Right lobe of liver (tissue), 6 donors: ENCODE measurements around the gene HDGFL3. TPM values are rescaled to one million over a fixed set of nuclear protein-coding genes. Genes with fewer than 3 reads are reported as not detected.

Source experiments
- ATAC-seq, 4 donors: fragments of 200-7000 bp; cut with Tn5 transposase; one replicate each; pipeline ENCODE4 v1.9.1; 2020; ENCODE audit warnings: mild to moderate bottlenecking in 4 of 4, moderate library complexity in 4 of 4
- DNase-seq, 3 donors: peaks; one replicate each; pipeline ENCODE4 v3.0.0-alpha.2; 2020
- H3K27ac ChIP-seq, 3 donors: fragments of 200-600 bp; one replicate each; pipeline ENCODE4 v1.8.0; 2022
- H3K27me3 ChIP-seq, 2 donors: fragments of 200-600 bp; one replicate each; pipeline ENCODE4 v1.8.0; 2022
- H3K36me3 ChIP-seq, 4 donors: fragments of 200-600 bp; sonication (generic) in 1 of 4; one replicate each; pipeline versions ENCODE4 v1.5.1 to v1.8.0; 2017 to 2022; ENCODE audit warnings: control low read depth in 1 of 4
- H3K4me1 ChIP-seq, 4 donors: fragments of 200-600 bp; sonication (generic) in 1 of 4; one replicate each; pipeline versions ENCODE4 v1.5.1 to v1.8.0; 2017 to 2022; ENCODE audit warnings: control low read depth in 1 of 4
- H3K4me3 ChIP-seq, 3 donors: fragments of 200-600 bp; one replicate each; pipeline ENCODE4 v1.8.0; 2022
- H3K9me3 ChIP-seq, 4 donors: fragments of 200-600 bp; sonication (generic) in 1 of 4; one replicate each; pipeline versions ENCODE4 v1.5.1 to v1.8.0; 2017 to 2022; ENCODE audit warnings: control low read depth in 1 of 4
- CTCF ChIP-seq, 4 donors: fragments of 200-600 bp in 3 of 4; fragments of 450-650 bp in 1 of 4; IDR thresholded peaks; one replicate each; pipeline versions ENCODE4 v1.5.1 to v1.8.0; 2016 to 2022; ENCODE audit warnings: antibody characterized with exemption in 4 of 4, mild to moderate bottlenecking in 2 of 4
- POLR2A ChIP-seq: fragments of 450-650 bp; IDR thresholded peaks from one replicate; pipeline ENCODE4 v1.6.1; 2017; ENCODE audit warnings: antibody characterized with exemption, mild to moderate bottlenecking
- WGBS: methylation state at CpG from one replicate; pipeline ENCODE4 v1.1.6; 2018; ENCODE audit warnings: low coverage, low lambda C conversion rate; ENCODE audit not compliant: insufficient coverage; ENCODE audit errors: missing lambda C conversion rate; 5-methylcytosine and 5-hydroxymethylcytosine counted together
- intact Hi-C, 2 donors: fragments of 100-400 bp; cut with DNase I; formaldehyde crosslinking; loops; one replicate each; pipeline versions ENCODE4 v1.11.2 to v1.14.1; 2022
- total RNA-seq, 6 experiments: library from RNA; depleted of rRNA in 2 of 6; stranded (reverse); fragments of >200 nt in 2 of 6; fragmentation: NEBNext Ultra II Directional in 3 of 6; extraction: Animal tissue kit (Norgen Biotek cat#: 25700) in 3 of 6; gene quantifications; one replicate each; pipeline versions ENCODE4 v1.1.0 to v1.2.4, GENCODE V29; 2016 to 2023
- donor health status: DM: no; HTN: yes; CAD: no.
- donor health status: DM: no; HTN: no; CAD: no.
- donor health status: DM: no; HTN: no; CAD: no.
- donor health status: DM: no; HTN: yes; CAD: no.
- donor health status: DM: no; HTN: yes; CAD: no.

Gene HDGFL3
- total RNA-seq, 6 experiments from 2014 or later, result 0.70 to 3.3 (median 1.7) TPM

- no peaks in the 10 kb centered on the region for H3K4me1 ChIP-seq
- ATAC-seq (no peak), DNase-seq (no peak)
- 64% methylated on average over 4 of the region's 4 CpGs for WGBS
- no peak overlapping the region for H3K27ac ChIP-seq
- H3K9me3 ChIP-seq, result peaks cover 0 to 4% (median 0%) of the 10 kb centered on the region in 4 donors
- TF ChIP-seq CTCF (IDR thresholded peaks at IDR 0.05) (no peak), POLR2A (no peak)
- H3K27me3 ChIP-seq, result no peaks in the 10 kb centered on the region
- no peak overlapping the region for H3K4me3 ChIP-seq
- no peaks in the 10 kb centered on the region for H3K36me3 ChIP-seq
- intact Hi-C loops, result no loop called here
Measured at GRCh38 chr15:83163032-83163431, 44.6 kb downstream of the HDGFL3 start.

- no peaks in the 10 kb centered on the region for H3K27me3 ChIP-seq
- DNase-seq (no peak), ATAC-seq (no peak)
- WGBS, result 67% methylated on average over 3 of the region's 3 CpGs
- H3K9me3 ChIP-seq, result no peaks in the 10 kb centered on the region
- intact Hi-C loops, result no loop called here
- H3K36me3 ChIP-seq, result no peaks in the 10 kb centered on the region
- no peaks in the 10 kb centered on the region for H3K4me1 ChIP-seq
- no peak overlapping the region for H3K4me3 ChIP-seq
- no peak overlapping the region for H3K27ac ChIP-seq
- TF ChIP-seq CTCF (IDR thresholded peaks at IDR 0.05), result no peak
- TF ChIP-seq POLR2A, result no peak
Measured at GRCh38 chr15:83160741-83161140, 46.9 kb downstream of the HDGFL3 start.

- Histone ChIP-seq H3K27me3 (no peaks in the 10 kb centered on the region), H3K4me1 (no peaks in the 10 kb centered on the region), H3K9me3 (no peaks in the 10 kb centered on the region), H3K36me3 (no peaks in the 10 kb centered on the region), H3K4me3 (no peak overlapping the region), H3K27ac (no peak overlapping the region)
- ATAC-seq (no peak), DNase-seq (no peak)
- TF ChIP-seq CTCF (IDR thresholded peaks at IDR 0.05), result no peak
- no peak for TF ChIP-seq POLR2A
- 21% methylated on average over 1 of the region's 1 CpG for WGBS
- intact Hi-C loops, result no loop called here
Measured at GRCh38 chr15:83158393-83158792, 49.2 kb downstream of the HDGFL3 start.

GRCh38 chr15:83155942-83156341 is 51.7 kb downstream of the HDGFL3 start:
- intact Hi-C loops, result no loop called here
- Histone ChIP-seq H3K27me3 (no peaks in the 10 kb centered on the region), H3K4me1 (no peaks in the 10 kb centered on the region), H3K4me3 (no peak overlapping the region), H3K9me3 (no peaks in the 10 kb centered on the region), H3K27ac (no peak overlapping the region), H3K36me3 (no peaks in the 10 kb centered on the region)
- no peak for TF ChIP-seq CTCF (IDR thresholded peaks at IDR 0.05)
- TF ChIP-seq POLR2A, result no peak
- 25% methylated on average over 1 of the region's 1 CpG for WGBS
- DNase-seq (no peak), ATAC-seq (no peak)

- H3K9me3 ChIP-seq, result no peaks in the 10 kb centered on the region
- 50% methylated on average over 1 of the region's 1 CpG for WGBS
- no peak for DNase-seq
- no peak for TF ChIP-seq CTCF (IDR thresholded peaks at IDR 0.05)
- TF ChIP-seq POLR2A, result no peak
- intact Hi-C loops, result no loop called here
- H3K36me3 ChIP-seq, result no peaks in the 10 kb centered on the region
- no peak overlapping the region for H3K4me3 ChIP-seq
- ATAC-seq, result no peak
- H3K4me1 ChIP-seq, result no peaks in the 10 kb centered on the region
- H3K27me3 ChIP-seq, result no peaks in the 10 kb centered on the region
- H3K27ac ChIP-seq, result no peak overlapping the region
Measured at GRCh38 chr15:83153288-83153687, 54.3 kb downstream of the HDGFL3 start.
